Prostate gland (tissue), 2 donors: ENCODE measurements around the gene BAG3. TPM values are rescaled to one million over a fixed set of nuclear protein-coding genes. Genes with fewer than 3 reads are reported as not detected.
"Not testable (repeated sequence)": the region's sequence is repeated elsewhere in the genome, so short reads cannot be mapped to it uniquely, and the experiment has no call there.

ENCODE experiments used
- DNase-seq: peaks from one replicate; pipeline ENCODE4 v3.0.0-alpha.2; 2019; ENCODE audit warnings: low spot score
- H3K27ac ChIP-seq, 2 donors: fragments of 200-600 bp; sonication (generic); 2 replicates each; pipeline ENCODE4 v1.5.1; 2017 to 2019
- H3K27me3 ChIP-seq: fragments of 200-600 bp; sonication (generic); replicated peaks from 2 replicates; pipeline ENCODE4 v1.5.1; 2019; ENCODE audit not compliant: insufficient read depth
- H3K36me3 ChIP-seq, 2 donors: fragments of 200-600 bp; sonication (generic); 1 replicate in 1 of 2; 2 replicates in 1 of 2; pipeline versions ENCODE4 v1.5.1 to v1.8.1; 2017 to 2019
- H3K4me1 ChIP-seq: fragments of 200-600 bp; sonication (generic); replicated peaks from 2 replicates; pipeline ENCODE4 v1.5.1; 2019
- H3K4me3 ChIP-seq, 2 donors: fragments of 200-600 bp; sonication (generic); 2 replicates each; pipeline ENCODE4 v1.5.1; 2017 to 2019
- H3K9me3 ChIP-seq: fragments of 200-600 bp; sonication (generic); 2 replicates; pipeline ENCODE4 v1.5.1; 2017
- CTCF ChIP-seq, 4 experiments: fragments of 200-600 bp in 2 of 4; fragments of 450-650 bp in 2 of 4; sonication (generic) in 2 of 4; IDR thresholded peaks; 1 replicate in 3 of 4; 2 replicates in 1 of 4; pipeline ENCODE4 v1.5.1; 2016 to 2019; ENCODE audit warnings: antibody characterized with exemption in 4 of 4, mild to moderate bottlenecking in 2 of 4, moderate library complexity in 2 of 4
- POLR2A ChIP-seq: fragments of 450-650 bp; IDR thresholded peaks from one replicate; pipeline ENCODE4 v1.6.1; 2016; ENCODE audit warnings: antibody characterized with exemption, mild to moderate bottlenecking
- POLR2AphosphoS5 ChIP-seq: sonication (generic); formaldehyde crosslinking; IDR thresholded peaks from one replicate; pipeline ENCODE4 v1.6.1; 2017; ENCODE audit warnings: antibody characterized with exemption
- WGBS: methylation state at CpG from one replicate; pipeline ENCODE4 v1.1.5; 2018; 5-methylcytosine and 5-hydroxymethylcytosine counted together
- intact Hi-C: fragments of 100-400 bp; cut with DNase I; formaldehyde crosslinking; loops from one replicate; pipeline ENCODE4 v1.14.2; 2022
- total RNA-seq, 2 donors: library from RNA; depleted of rRNA; stranded (reverse); fragments of >200 nt; gene quantifications; one replicate each; pipeline ENCODE4 v1.1.0, GENCODE V29; 2016

Gene BAG3
- total RNA-seq, 2 donors from 2014 or later: 45.4 to 56.4 TPM

DNA sequence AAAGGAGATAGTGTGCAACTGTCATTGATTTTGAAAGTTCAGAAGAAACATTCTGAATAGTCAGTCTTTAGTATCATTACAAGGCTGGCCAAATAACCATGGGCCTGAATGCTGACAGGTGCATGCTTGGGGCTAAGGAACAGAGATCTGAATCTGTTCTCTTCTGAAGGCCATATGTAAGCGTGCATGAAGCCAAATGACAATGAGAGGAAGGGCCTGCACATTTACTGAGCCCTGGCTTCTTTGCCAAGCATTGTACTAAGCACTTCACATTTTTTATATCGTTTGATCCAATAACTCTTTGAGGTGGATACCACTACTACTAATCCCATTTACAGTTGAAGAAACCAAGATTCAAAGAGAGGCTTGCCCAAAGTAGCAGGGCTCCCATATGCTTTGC lies 32.0 kb upstream of the BAG3 start:
- Histone ChIP-seq H3K36me3 (no peaks in the 10 kb centered on the region), H3K27ac (no peak overlapping the region), H3K9me3 (no peaks in the 10 kb centered on the region), H3K4me3 (no peak overlapping the region), H3K4me1 (no peaks in the 10 kb centered on the region), H3K27me3 (no peaks in the 10 kb centered on the region)
- no peak for DNase-seq
- intact Hi-C loops: no loop called here
- 29% methylated on average over 2 of the region's 2 CpGs for WGBS
- TF ChIP-seq POLR2A (no peak), CTCF (IDR thresholded peaks at IDR 0.05) (no peak), POLR2AphosphoS5 (no peak)

DNA sequence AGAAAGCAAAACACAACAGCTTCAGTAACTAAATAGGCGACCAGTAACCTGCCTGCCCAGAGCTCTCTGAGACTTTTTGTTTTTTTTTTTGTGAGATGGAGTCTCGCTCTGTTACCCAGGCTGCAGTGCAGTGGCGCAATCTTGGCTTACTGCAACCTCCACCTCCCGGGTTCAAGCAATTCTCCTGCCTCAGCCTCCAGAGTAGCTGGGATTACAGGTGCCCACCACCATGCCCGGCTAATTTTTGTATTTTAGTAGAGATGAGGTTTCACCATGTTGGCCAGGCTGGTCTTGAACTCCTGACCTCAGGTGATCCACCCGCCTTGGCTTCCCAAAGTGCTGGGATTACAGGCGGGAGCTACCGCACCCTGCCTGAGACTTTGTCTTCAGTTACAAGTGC lies 31.4 kb upstream of the BAG3 start:
- intact Hi-C loops, H3K36me3 ChIP-seq, H3K27ac ChIP-seq, H3K9me3 ChIP-seq, H3K27me3 ChIP-seq, H3K4me3 ChIP-seq, DNase-seq, H3K4me1 ChIP-seq: not testable (repeated sequence)
- WGBS: 90% methylated on average over 8 of the region's 8 CpGs

GRCh38 chr10:119620241-119621077 lies 30.7 kb upstream of the BAG3 start:
- 83% methylated on average over 10 of the region's 10 CpGs for WGBS
- Histone ChIP-seq H3K4me1 (no peaks in the 10 kb centered on the region), H3K4me3 (no peak overlapping the region), H3K27ac (no peak overlapping the region), H3K9me3 (no peaks in the 10 kb centered on the region), H3K27me3 (no peaks in the 10 kb centered on the region), H3K36me3 (no peaks in the 10 kb centered on the region)
- TF ChIP-seq POLR2AphosphoS5 (no peak), CTCF (IDR thresholded peaks at IDR 0.05) (no peak), POLR2A (no peak)
- intact Hi-C loops: no loop called here
- DNase-seq: no peak

DNA sequence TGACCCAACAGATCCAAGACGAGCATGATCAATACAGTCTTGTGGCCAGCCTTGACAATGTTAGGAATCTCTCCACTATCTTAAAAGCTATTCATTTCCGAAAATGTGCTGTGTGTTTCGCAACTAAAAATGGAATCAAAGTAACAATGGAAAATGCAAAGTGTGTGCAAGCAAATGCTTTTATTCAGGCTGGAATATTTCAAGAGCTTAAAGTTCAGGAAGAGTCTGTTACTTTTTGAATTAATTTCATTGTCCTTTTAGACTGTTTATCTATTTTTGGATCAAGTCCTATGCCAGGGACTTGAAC lies 30.1 kb upstream of the BAG3 start:
- Histone ChIP-seq H3K36me3 (no peaks in the 10 kb centered on the region), H3K27ac (no peak overlapping the region), H3K27me3 (no peaks in the 10 kb centered on the region), H3K4me3 (no peak overlapping the region), H3K4me1 (no peaks in the 10 kb centered on the region), H3K9me3 (no peaks in the 10 kb centered on the region)
- WGBS: 82% methylated on average over 3 of the region's 3 CpGs
- TF ChIP-seq CTCF (IDR thresholded peaks at IDR 0.05): no peak
- TF ChIP-seq POLR2A: no peak
- no peak for TF ChIP-seq POLR2AphosphoS5
- intact Hi-C loops: no loop called here
- DNase-seq: no peak

DNA sequence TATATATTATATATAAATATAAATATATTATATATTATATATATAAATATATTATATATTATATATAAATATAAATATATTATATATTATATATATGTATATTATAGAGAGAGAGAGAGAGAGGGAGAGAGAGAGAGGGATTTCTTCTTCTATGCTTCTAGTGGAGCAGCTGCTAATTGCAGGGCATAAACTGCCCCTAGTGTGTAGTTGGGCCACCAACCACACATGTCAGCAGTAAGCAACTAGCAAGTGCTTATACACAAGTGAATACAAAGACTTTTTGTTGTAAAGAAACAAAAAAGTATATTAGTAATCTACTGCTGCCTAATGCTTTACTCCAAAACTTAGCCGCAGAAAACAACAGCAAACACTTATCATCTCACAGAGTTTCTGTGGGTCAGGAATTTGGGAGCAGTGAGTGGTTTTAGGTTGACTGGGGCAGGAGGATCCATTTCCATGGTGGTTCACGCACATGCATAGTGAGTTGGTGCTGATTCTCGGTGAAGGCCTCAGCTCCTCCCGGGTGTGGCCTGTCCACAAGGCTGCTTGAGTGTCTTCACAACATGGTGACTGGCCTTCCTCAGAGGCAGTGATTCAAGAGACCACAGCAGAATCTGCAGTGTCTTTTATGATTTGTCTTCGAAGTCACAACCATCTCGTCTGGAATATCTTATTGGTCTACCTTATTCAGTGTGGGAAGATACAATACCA lies 25.5 kb upstream of the BAG3 start:
- no peaks in the 10 kb centered on the region for H3K4me1 ChIP-seq
- no peaks in the 10 kb centered on the region for H3K36me3 ChIP-seq
- no peaks in the 10 kb centered on the region for H3K27me3 ChIP-seq
- H3K4me3 ChIP-seq: no peak overlapping the region
- no peak overlapping the region for H3K27ac ChIP-seq
- intact Hi-C loops: no loop called here
- H3K9me3 ChIP-seq: no peaks in the 10 kb centered on the region
- no peak for DNase-seq
- TF ChIP-seq POLR2A: no peak
- no peak for TF ChIP-seq POLR2AphosphoS5
- no peak for TF ChIP-seq CTCF (IDR thresholded peaks at IDR 0.05)
- whole genome bisulfite sequencing: 99% methylated on average over 6 of the region's 6 CpGs
